ENCODE measurements around the gene TMEM45B.

- TF ChIP-seq CTCF (IDR thresholded peaks at IDR 0.05) (no peak), POLR2A (IDR thresholded peaks at IDR 0.05) (no peak)
Measured at GRCh38 chr11:129894278-129895125, 78.9 kb downstream of the TMEM45B start.
